AG10803 (cell line): ENCODE measurements around the gene PRR5L.
"Not testable (repeated sequence)": the region's sequence is repeated elsewhere in the genome, so short reads cannot be mapped to it uniquely, and the experiment has no call there.

Experiments used
- DNase-seq: peaks from one replicate; pipeline ENCODE4 v3.0.0; 2010; ENCODE audit warnings: low read depth
- H3K4me3 ChIP-seq: 2 replicates; pipeline ENCODE4 v1.5.1; 2011; ENCODE audit warnings: mild to moderate bottlenecking, low read length, control low read depth
- CTCF ChIP-seq: conservative IDR thresholded peaks from 2 replicates; pipeline ENCODE4 v1.5.1; 2011; ENCODE audit warnings: mild to moderate bottlenecking, low read length, control low read depth, inconsistent platforms

Gene PRR5L

GRCh38 chr11:36509694-36510593 is 213.9 kb downstream of the PRR5L start, which contains the start of gene TRAF6:
TSS of gene TRAF6 (minus strand) at chr11:36510272. CDS start at chr11:36501515, 8,757 bp downstream.
- TF ChIP-seq CTCF = peak; percentile 70
- peak; percentile 79 for DNase-seq

GRCh38 chr11:36510594-36510942 is 214.5 kb downstream of the PRR5L start:
- no peak for TF ChIP-seq CTCF
- peak overlapping the region; percentile 98 for H3K4me3 ChIP-seq
- peak; percentile 34 for DNase-seq

More at GRCh38 chr11:36509694-36510593, 213.9 kb downstream of the PRR5L start, which contains the start of gene TRAF6:
- H3K4me3 ChIP-seq = peak within 1 kb of the TSS; percentile 98

GRCh38 chr11:36511062-36511461 is 215.0 kb downstream of the PRR5L start:
- peak overlapping the region; percentile 98 for H3K4me3 ChIP-seq

GRCh38 chr11:36512016-36512415 is 215.9 kb downstream of the PRR5L start:
- TF ChIP-seq CTCF = no peak
- no peak overlapping the region for H3K4me3 ChIP-seq
- DNase-seq = no peak

More at GRCh38 chr11:36511062-36511461, 215.0 kb downstream of the PRR5L start:
- not testable (repeated sequence) for DNase-seq

GRCh38 chr11:36513965-36514364 is 217.9 kb downstream of the PRR5L start:
- no peak for DNase-seq
- H3K4me3 ChIP-seq = no peak overlapping the region
- no peak for TF ChIP-seq CTCF
